ENCODE data around the gene TMCO4.
A peak's percentile ranks its signal among the peaks of the same experiment; 100 is the strongest.

Gene TMCO4

DNA sequence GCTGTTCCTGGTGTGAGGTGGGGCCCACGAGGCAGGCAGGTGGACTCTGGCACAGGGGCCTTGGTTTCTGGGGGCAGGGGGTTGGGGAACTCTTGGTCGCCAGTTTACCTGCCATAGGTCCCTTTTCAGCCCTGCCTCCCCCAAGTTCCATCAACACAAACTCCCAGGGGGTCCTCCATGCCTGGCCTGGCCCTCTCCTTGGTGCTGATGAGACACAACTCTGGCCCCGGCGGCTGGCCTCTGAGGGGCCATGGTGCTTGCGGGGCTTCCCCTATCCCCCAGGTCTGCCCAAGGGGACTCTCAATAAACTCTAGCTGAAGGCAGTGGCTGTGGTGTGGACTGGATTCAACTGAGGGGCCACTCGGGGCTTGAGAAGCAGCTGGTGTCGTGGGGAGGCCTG is 119.1 kb downstream of the TMCO4 start:
- DNase-seq: no peak

DNA sequence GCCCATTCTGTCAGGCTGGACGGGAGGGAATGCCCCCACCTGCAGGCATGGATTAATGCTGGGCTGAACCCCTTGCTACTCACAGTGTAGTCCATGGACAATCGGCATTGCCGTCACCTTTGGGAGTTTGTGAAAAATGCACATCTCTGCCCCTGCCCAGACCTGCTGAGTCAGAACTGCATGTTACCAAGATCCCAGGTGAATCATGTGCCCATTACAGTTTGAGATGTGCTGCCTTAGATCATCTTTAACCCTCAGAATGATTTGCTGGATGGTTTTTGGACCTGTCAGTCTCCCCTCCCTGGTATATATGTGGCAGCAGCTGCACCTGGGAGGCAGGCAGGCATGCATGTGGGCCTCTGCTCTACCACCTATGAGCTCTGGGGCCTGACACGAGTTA is 120.0 kb downstream of the TMCO4 start:
- DNase-seq: no peak

DNA sequence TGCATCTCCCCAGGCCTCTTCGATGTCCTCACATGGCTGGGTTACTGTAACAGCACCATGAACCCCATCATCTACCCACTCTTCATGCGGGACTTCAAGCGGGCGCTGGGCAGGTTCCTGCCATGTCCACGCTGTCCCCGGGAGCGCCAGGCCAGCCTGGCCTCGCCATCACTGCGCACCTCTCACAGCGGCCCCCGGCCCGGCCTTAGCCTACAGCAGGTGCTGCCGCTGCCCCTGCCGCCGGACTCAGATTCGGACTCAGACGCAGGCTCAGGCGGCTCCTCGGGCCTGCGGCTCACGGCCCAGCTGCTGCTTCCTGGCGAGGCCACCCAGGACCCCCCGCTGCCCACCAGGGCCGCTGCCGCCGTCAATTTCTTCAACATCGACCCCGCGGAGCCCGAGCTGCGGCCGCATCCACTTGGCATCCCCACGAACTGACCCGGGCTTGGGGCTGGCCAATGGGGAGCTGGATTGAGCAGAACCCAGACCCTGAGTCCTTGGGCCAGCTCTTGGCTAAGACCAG is 120.7 kb downstream of the TMCO4 start:
- DNase-seq: no peak

DNA sequence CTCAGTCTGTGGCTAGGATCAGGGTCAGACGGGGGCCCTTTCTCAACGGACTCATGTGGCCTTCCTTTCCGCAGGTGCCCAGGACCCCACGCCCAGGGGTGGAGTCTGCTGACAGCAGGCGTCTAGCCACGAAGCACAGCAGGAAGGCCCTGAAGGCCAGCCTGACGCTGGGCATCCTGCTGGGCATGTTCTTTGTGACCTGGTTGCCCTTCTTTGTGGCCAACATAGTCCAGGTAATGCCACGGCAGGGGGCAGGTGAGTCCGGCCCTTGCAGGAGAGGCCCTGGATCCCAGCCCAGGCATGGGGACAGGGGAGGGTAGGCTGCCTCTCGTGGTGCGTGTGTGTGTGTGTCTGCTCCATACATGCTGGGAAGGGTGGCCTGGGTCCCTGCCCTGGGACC is 121.2 kb downstream of the TMCO4 start:
- DNase-seq: no peak

DNA sequence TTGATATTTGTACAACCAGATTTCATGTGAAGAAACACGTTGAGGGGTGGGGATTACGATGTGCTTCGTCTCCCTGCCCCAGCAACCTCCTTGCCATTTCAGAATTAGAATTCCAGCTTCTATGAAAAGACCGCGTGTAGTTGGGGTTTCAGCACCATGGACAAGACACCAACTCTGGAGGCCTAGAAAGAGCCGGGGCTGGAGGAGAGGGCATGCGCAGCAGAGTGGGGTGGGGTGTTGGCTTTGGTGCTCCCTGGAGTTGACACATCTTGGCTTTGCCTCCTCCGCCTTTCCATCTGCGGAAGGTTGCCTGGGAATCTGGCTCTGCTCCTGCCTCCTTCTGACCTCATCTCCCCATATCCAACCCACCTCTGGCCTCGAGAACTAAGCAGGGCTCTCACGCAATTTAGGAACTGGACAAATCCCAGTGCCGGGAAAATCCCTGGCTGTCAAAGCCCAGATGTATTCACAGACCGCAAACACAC is 123.2 kb downstream of the TMCO4 start:
- DNase-seq: no peak

DNA sequence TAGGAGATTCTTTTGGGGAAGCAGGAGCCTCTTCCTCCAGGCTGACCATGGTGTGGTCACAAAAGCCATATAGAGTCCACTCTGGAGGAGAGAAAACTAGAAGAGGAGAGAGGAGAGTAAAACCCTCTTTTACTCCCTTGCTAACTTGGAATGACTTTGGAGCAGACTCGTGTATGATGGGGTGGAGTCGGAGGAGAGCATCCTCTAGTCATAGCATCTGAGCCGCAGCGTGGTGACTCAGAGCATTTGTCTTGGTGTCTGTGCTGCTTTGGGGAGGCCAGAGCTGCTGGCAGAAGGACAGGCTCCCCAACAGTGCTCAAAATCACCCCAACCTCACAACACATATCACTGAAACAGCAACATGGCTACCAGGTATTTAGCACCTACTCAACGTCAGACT is 123.9 kb downstream of the TMCO4 start:
- DNase-seq: no peak

DNA sequence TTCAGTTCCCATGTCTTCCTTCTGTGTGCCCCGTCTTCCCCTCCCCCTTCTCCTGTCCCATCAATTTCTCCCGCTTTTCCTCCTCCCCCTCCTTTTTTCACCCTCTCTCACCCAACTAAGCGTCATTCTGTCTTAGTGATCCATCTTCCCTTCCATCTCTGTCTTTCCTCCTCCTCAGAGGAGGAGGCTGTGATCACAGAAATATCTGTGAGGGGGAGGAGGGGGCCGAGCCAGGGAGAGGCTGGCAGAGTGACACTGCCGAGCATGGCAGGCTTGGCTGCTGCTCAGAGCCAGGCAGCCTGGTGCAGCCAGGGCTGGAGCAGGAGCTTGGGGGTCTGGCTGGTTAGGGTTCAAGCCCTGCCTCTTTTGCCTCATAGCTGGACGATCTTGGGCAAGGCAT is 127.5 kb downstream of the TMCO4 start:
- DNase-seq: no peak

DNA sequence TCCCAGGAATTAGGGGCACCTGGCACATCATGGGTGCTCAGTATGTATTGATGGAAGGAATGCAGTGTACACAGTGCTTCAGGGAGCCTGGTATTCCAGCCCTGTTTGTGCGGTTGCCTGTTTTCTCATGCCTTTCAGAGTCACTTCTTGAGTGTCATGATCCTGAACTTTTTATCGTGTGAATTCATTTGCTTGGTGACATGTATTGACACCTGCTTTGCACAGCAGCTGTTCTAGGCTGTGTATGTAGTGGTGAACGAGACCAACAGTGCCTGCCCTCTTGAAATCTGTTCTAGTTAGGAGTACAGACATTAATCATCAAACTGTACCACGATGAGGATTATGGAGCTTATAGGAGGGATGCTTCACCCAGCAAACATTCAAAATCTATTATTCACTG is 128.9 kb downstream of the TMCO4 start:
- DNase-seq: no peak

DNA sequence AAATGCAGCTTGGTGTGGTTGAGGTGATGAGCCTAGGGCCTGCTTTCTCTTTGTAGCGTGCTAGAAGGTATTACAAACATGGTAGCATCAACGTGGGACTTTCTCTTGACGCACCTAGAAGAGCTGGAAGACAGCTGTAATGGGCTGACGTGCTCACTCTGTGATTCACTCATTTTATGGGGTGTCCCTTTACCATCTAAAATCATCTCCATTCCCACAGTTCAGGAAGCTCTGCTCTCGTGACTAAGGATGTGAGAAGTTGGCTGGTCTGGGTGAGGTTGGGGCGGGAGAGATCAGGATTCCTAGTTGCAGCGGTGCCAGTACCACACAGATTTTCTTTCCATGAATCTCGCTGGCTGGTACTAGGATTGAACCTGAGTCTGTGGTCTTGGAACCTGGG is 130.8 kb downstream of the TMCO4 start:
- DNase-seq: no peak

DNA sequence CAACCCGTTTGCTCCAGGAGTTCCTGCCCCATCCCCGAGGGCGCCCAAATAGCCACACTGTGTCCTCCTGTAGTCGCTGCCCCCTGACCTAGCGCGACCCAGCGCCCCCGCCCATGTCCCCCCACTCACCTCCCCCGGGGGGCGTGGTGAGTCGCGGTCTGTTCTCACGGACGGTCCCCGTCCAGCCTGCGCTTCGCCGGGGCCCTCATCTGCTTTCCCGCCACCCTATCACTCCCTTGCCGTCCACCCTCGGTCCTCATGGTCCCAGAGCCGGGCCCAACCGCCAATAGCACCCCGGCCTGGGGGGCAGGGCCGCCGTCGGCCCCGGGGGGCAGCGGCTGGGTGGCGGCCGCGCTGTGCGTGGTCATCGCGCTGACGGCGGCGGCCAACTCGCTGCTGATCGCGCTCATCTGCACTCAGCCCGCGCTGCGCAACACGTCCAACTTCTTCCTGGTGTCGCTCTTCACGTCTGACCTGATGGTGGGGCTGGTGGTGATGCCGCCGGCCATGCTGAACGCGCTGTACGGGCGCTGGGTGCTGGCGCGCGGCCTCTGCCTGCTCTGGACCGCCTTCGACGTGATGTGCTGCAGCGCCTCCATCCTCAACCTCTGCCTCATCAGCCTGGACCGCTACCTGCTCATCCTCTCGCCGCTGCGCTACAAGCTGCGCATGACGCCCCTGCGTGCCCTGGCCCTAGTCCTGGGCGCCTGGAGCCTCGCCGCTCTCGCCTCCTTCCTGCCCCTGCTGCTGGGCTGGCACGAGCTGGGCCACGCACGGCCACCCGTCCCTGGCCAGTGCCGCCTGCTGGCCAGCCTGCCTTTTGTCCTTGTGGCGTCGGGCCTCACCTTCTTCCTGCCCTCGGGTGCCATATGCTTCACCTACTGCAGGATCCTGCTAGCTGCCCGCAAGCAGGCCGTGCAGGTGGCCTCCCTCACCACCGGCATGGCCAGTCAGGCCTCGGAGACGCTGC is 133.9 kb downstream of the TMCO4 start:
- DNase-seq: peak in 1 of 2 experiments; percentile 17

DNA sequence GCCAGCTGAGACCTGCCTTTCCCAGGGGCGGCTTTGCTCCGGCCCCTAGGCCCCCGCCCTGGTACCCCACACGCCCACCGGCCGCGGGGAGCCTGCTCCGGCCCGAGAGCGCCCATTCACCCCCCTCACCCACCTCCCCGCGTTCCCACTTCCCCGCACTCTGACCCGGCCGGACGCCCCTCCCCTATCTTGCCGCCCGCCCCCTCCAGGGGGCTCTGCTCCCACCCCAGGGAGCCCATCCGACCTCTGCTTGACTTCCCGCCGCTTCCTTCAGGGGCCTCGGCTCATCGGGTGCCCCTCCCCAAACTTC is 134.6 kb downstream of the TMCO4 start:
- DNase-seq: no peak

DNA sequence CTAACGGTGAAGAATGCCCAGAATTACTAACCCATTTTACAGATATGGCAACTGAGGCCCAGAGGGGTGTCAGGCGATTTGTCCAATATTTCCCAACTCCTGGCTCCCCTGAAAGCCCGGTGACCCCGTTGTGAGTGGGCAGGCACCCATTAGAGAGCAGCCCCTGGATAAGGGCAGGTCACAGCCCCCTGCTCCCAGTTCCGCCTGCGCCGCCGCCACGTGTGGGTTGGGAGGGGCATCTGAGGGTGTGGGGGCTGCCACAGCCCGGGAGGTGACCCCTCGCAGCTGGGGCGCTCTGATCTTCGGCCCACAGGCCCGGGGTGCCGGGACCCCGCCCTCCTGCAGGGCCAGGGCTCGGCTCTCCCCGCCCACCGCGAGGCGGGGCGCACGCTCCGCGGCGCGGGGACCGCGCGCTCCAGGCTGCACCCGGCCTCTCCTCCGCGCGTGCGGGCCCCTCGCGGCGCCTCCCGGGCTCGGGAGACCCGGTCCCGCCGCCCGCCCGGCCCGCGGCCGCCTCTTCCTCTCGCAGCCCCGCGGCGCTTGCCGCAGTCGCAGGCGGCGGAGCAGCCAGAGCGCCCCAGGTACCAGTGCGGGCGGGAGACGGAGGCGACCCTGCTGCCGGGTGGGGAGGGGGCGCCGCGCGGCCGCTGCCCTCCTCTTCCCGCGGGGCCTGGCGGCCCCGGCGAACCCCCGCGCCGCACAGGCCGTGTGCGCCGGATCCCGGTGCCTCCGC is 135.1 kb downstream of the TMCO4 start, which contains the start of gene HTR6:
Gene HTR6, plus strand, starts transcription at position 423 of the 733 bp plus-strand sequence. CDS start 879 bp downstream, outside the sequence.
- DNase-seq: peak in 1 of 2 experiments; percentile 28

DNA sequence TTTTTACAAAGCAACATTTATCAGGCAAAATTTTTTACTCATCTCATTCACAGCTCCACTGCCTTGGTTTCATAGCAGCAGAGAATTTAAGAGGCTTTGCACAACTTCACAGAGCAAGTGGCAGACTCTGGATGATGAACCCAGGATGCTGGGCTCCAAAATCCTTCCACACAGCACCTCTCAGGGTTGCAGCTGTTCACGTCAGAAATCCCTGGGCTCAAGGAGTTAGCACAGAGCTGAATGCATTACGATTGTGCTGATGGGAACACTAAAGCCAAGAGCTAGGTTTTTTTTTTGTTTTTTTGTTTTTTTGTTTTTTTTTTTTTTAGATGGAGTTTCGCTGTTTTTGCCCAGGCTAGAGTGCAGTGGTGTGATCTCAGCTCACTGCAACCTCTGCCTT is 137.4 kb downstream of the TMCO4 start:
- DNase-seq: no peak

DNA sequence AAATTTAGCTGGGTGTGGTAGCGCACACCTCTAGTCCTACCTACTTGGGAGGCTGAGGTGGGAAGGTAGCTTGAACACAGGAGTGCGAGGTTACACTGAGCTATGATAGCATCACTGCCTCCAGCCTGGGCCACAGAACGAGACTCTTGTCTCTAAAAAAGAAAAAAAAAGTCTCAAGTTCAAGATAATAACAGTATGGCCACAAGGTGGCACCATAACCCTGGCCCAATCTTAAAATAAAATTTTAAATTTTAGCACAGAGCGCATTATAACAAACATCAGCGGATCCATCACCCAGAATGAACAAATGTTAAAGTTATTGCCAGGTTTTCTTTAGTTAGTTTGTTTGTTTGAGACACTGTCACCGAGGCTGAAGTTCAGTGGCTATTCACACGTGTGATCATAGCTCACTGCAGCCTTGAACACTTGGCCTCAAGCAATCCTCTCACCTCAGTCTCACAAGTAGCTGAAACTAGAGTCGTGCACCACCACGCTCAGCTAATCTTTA is 137.9 kb downstream of the TMCO4 start:
- DNase-seq: peak in 1 of 2 experiments; percentile 39

DNA sequence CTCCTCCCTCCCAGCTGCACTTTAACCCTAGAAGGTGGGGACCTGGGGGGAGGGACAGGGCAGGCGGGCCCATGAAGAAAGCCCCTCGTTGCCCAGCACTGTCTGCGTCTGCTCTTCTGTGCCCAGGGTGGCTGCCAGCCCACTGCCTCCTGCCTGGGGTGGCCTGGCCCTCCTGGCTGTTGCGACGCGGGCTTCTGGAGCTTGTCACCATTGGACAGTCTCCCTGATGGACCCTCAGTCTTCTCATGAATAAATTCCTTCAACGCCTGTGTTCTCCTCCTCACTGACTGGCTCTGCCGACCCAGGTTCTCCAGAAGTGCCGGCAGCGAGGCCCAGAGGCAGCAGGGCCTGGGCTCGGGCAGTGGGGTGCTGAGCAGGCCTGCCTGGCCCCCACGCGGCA is 141.5 kb downstream of the TMCO4 start:
- DNase-seq: no peak

DNA sequence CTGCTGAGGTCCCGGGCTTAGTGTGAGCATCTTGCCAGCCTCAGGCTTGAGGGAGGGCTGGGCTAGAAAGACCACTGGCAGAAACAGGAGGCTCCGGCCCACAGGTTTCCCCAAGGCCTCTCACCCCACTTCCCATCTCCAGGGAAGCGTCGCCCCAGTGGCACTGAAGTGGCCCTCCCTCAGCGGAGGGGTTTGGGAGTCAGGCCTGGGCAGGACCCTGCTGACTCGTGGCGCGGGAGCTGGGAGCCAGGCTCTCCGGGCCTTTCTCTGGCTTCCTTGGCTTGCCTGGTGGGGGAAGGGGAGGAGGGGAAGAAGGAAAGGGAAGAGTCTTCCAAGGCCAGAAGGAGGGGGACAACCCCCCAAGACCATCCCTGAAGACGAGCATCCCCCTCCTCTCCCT is 142.2 kb downstream of the TMCO4 start:
- DNase-seq: no peak

DNA sequence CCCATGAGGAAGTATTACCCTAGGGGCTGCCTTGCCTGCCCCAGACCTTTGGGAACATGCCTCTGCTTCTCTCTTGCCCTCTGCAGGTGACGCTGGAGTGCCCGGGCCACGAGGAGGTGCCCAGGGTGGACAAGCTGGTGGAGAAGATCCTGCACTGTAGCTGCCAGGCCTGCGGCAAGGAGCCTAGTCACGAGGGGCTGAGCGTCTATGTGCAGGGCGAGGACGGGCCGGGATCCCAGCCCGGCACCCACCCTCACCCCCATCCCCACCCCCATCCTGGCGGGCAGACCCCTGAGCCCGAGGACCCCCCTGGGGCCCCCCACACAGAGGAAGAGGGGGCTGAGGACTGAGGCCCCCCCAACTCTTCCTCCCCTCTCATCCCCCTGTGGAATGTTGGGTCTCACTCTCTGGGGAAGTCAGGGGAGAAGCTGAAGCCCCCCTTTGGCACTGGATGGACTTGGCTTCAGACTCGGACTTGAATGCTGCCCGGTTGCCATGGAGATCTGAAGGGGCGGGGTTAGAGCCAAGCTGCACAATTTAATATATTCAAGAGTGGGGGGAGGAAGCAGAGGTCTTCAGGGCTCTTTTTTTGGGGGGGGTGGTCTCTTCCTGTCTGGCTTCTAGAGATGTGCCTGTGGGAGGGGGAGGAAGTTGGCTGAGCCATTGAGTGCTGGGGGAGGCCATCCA is 142.8 kb downstream of the TMCO4 start:
- no peak for DNase-seq

DNA sequence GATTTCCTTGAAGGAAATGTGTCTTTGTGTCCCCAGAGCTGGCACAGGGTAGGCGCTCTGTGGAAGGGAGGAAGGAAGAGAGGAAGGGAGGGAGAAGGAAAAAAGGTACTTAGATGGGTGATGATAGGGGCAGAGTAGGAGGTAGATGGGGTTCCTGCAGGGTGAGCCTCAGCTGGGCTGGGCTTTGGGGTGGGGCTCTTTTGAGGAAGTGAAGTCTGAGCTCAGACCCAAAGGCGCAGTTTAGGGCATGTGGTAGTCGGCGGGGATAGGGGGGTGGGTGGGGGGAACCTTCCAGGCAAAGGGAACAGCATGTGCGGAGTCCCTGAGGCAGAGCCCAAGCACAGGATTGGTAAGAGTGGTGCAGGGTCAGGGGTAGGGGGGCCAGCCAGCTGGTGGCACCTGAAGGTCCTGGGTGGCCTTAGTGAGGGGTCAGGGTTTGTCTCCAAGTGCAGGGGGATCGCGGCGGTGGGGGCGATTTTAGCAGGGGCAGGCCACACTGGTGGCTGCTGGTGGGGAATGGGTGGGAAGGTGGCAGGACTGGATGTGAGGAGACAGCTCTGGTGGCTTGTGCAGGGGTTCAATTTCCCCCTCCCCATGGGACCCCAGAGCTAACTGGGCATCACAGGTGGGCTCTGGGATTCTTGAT is 143.5 kb downstream of the TMCO4 start:
- no peak for DNase-seq

DNA sequence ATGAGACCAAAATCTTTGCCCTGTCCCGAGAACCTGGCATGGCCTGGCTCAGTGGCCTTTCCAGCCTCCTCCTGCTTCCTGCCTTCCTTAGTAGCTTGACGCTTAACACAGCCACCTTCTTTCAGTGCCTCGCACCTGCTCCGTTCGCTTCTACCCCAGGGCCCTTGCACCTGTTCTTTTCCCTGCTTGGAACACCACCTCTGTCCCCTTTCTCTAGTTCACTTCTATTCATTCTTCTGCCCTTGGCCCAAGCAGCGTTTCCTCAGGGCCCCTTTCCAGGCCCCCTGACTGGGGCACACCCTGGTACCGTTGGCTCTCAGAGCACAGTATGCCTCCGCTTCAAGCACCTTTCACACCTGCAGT is 144.0 kb downstream of the TMCO4 start:
- DNase-seq: no peak

DNA sequence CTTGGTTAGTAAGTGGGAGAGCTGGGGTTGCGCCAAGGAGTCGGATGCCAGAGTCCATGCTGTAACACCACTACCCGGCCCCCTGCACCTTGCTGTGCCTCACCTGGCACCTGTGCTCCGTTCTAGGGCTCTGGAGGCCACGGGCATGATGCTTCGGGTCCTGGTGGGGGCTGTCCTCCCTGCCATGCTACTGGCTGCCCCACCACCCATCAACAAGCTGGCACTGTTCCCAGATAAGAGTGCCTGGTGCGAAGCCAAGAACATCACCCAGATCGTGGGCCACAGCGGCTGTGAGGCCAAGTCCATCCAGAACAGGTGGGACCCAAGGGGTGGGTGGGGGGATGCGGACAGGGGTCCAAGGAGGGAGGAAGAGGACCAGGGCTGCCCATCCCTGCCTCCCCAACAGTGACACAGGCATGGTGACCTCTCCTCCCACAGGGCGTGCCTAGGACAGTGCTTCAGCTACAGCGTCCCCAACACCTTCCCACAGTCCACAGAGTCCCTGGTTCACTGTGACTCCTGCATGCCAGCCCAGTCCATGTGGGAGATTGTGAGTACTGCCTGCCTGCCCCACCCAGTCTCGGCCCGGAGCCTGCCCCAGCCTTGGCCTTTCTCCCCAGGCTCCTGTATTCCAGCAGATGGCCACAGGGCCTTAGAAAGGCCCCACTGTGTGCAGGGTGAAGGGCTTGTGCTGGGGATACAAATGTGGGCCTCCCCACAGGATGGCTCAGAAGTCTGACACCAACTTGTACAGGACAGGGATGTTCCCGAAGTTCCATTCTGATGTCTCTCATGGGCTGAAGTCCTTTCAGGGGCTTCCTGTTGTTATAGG is 144.6 kb downstream of the TMCO4 start:
- DNase-seq: no peak

DNA sequence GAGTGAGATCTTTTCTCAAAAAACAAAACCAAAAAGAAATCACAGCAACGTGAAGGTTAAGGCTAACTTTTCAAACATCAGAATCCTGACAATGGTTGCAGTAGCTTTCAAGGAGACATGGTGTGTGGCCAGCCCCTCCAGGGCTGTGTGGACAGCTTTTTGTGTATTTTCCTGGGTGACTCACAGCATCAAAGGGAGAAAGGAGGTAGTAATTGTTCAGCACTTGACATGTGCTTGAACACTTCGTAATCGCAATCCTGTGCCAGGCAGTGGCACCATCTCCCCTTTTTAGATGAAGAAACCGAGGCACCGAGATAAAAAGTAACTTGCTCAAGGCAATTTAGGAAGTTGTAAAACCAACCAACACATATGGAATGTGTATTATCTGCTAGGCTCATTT is 145.3 kb downstream of the TMCO4 start:
- no peak for DNase-seq

All from NCI-H526 (cell line).